HCT116 (cell line): ENCODE results near the gene TAOK3. TPM values are rescaled to one million over a fixed set of nuclear protein-coding genes. Genes with fewer than 3 reads are reported as not detected.

Experiments used
- ATAC-seq: fragments of 200-7000 bp; cut with Tn5 transposase; 2 replicates; pipeline ENCODE4 v1.9.1; 2020; ENCODE audit warnings: mild to moderate bottlenecking, moderate library complexity
- BruUV-seq: library from RNA; stranded (reverse); fragments of 400-500 nt; replicated peaks from 2 replicates; lab custom pipeline; 2021; lab: Mats Ljungman, UMichigan
- CTCF ChIA-PET: fragments of 300-600 bp; sonication (Branson Sonifier 250); formaldehyde crosslinking; loops from one replicate; lab custom pipeline; 2021; ENCODE audit warnings: antibody characterized with exemption; lab: Charles Lee
- POLR2A ChIA-PET: fragments of 300-600, 350-600 bp; sonication (Branson Sonifier 250); formaldehyde crosslinking; loops from one replicate; lab custom pipeline; 2021; ENCODE audit warnings: antibody characterized with exemption; lab: Charles Lee
- RAD21 ChIA-PET, 2 experiments: fragments of 300-600 bp; sonication (Branson Sonifier 250); formaldehyde crosslinking; loops; one replicate each; lab custom pipeline; 2023; ENCODE audit warnings: low total read pairs in 2 of 2; ENCODE audit not compliant: uncharacterized antibody in 2 of 2, unreplicated experiment in 2 of 2, low non-redundant PET in 1 of 2; lab: Charles Lee
- DNase-seq: peaks from one replicate; pipeline ENCODE4 v3.0.0-alpha.2; 2010; ENCODE audit warnings: low read depth, low spot score
- H2AFZ ChIP-seq: fragments of 200-600 bp; shearing (Covaris generic), sonication (generic); 2 replicates; pipeline ENCODE4 v1.6.1; 2017; ENCODE audit warnings: low read depth, mixed run types, mixed read lengths, antibody characterized with exemption, low read length; ENCODE audit not compliant: poor library complexity, severe bottlenecking
- H3K27ac ChIP-seq: 2 replicates; pipeline ENCODE4 v1.5.1; 2012; ENCODE audit warnings: low read depth, low read length
- H3K27me3 ChIP-seq: fragments of 200-600 bp; sonication (generic); 2 replicates; pipeline ENCODE4 v1.6.1; 2016; ENCODE audit warnings: mixed run types, low read length, mixed read lengths; ENCODE audit not compliant: insufficient read depth
- H3K36me3 ChIP-seq, 2 experiments: fragments of 200-500 bp in 1 of 2; fragments of 200-600 bp in 1 of 2; sonication (Bioruptor generic) in 1 of 2; sonication (generic) in 1 of 2; 2 replicates each; pipeline versions ENCODE4 v1.5.1 to v1.6.1; 2014 to 2016; ENCODE audit warnings: low read length in 2 of 2, inconsistent platforms in 1 of 2, mixed read lengths in 1 of 2, mixed run types in 1 of 2; ENCODE audit not compliant: insufficient read depth in 2 of 2, control insufficient read depth in 1 of 2
- H3K4me1 ChIP-seq, 2 experiments: fragments of 200-600 bp in 1 of 2; sonication (generic) in 1 of 2; 2 replicates each; pipeline versions ENCODE4 v1.5.1 to v1.6.1; 2012 to 2017; ENCODE audit warnings: low read length in 2 of 2, inconsistent platforms in 1 of 2, mild to moderate bottlenecking in 1 of 2, mixed read lengths in 1 of 2, mixed run types in 1 of 2, moderate library complexity in 1 of 2; ENCODE audit not compliant: insufficient read depth in 2 of 2, control insufficient read depth in 1 of 2
- H3K4me2 ChIP-seq: fragments of 200-600 bp; sonication (generic); 2 replicates; pipeline ENCODE4 v1.6.1; 2017; ENCODE audit warnings: mixed run types, low read length, mixed read lengths
- H3K4me3 ChIP-seq, 2 experiments: fragments of 200-600 bp in 1 of 2; sonication (generic) in 1 of 2; replicated peaks in 1 of 2; 2 replicates each; pipeline ENCODE4 v1.5.1; 2011 to 2016; ENCODE audit warnings: low read length in 2 of 2, control low read depth in 1 of 2, low read depth in 1 of 2, mild to moderate bottlenecking in 1 of 2, mixed read lengths in 1 of 2, mixed run types in 1 of 2
- H3K79me2 ChIP-seq: fragments of 200-600 bp; sonication (generic); 2 replicates; pipeline ENCODE4 v1.6.1; 2017; ENCODE audit warnings: mild to moderate bottlenecking, mixed run types, low read length, moderate library complexity, mixed read lengths; ENCODE audit not compliant: insufficient read depth
- H3K9ac ChIP-seq: fragments of 200-600 bp; sonication (generic); 2 replicates; pipeline ENCODE4 v1.6.1; 2016; ENCODE audit warnings: low read length, mixed read lengths
- H3K9me2 ChIP-seq: fragments of 200-600 bp; sonication (generic), shearing (Covaris generic); 2 replicates; pipeline ENCODE4 v1.6.1; 2017; ENCODE audit warnings: mixed run types, mild to moderate bottlenecking, moderate library complexity; ENCODE audit not compliant: insufficient read depth
- H3K9me3 ChIP-seq, 2 experiments: fragments of 200-500 bp in 1 of 2; fragments of 200-600 bp in 1 of 2; sonication (Bioruptor generic) in 1 of 2; sonication (generic) in 1 of 2; 2 replicates each; pipeline ENCODE4 v1.6.1; 2014 to 2017; ENCODE audit warnings: low read length in 2 of 2, mixed read lengths in 2 of 2, inconsistent platforms in 1 of 2, low read depth in 1 of 2, mild to moderate bottlenecking in 1 of 2, mixed run types in 1 of 2, moderate library complexity in 1 of 2; ENCODE audit not compliant: control insufficient read depth in 1 of 2, insufficient read depth in 1 of 2
- H4K20me1 ChIP-seq: fragments of 200-600 bp; sonication (generic), shearing (Covaris generic); 2 replicates; pipeline ENCODE4 v1.6.1; 2017; ENCODE audit warnings: mixed run types, mild to moderate bottlenecking, moderate library complexity; ENCODE audit not compliant: insufficient read depth
- CBX3 ChIP-seq: IDR thresholded peaks from 2 replicates; pipeline ENCODE4 v1.6.1; 2012; ENCODE audit warnings: low read depth
- CEBPB ChIP-seq: IDR thresholded peaks from 2 replicates; pipeline ENCODE4 v1.6.1; 2012; ENCODE audit warnings: low read depth
- EGR1 ChIP-seq: IDR thresholded peaks from 2 replicates; pipeline ENCODE4 v1.6.1; 2012; ENCODE audit warnings: low read depth
- ELF1 ChIP-seq: IDR thresholded peaks from 2 replicates; pipeline ENCODE4 v1.6.1; 2012; ENCODE audit warnings: low read depth, borderline replicate concordance
- EZH2 ChIP-seq: fragments of 200-600 bp; sonication (generic); IDR thresholded peaks from 2 replicates; pipeline ENCODE4 v1.6.1; 2017; ENCODE audit warnings: antibody characterized with exemption, mixed run types
- EZH2phosphoT487 ChIP-seq: fragments of 200-600 bp; IDR thresholded peaks from 2 replicates; pipeline ENCODE4 v1.6.1; 2018; ENCODE audit warnings: antibody characterized with exemption, borderline replicate concordance
- FOSL1 ChIP-seq: IDR thresholded peaks from 2 replicates; pipeline ENCODE4 v1.6.1; 2012; ENCODE audit warnings: low read depth
- JUND ChIP-seq: IDR thresholded peaks from 2 replicates; pipeline ENCODE4 v1.6.1; 2012
- RAD21 ChIP-seq: IDR thresholded peaks from 2 replicates; pipeline ENCODE4 v1.6.1; 2012; ENCODE audit warnings: low read depth, mild to moderate bottlenecking
- REST ChIP-seq: IDR thresholded peaks from 2 replicates; pipeline ENCODE4 v1.6.1; 2012; ENCODE audit warnings: low read depth
- SP1 ChIP-seq: IDR thresholded peaks from 2 replicates; pipeline ENCODE4 v1.6.1; 2012; ENCODE audit warnings: low read depth
- TCF7L2 ChIP-seq: IDR thresholded peaks from 2 replicates; pipeline ENCODE4 v1.7.0; 2011; ENCODE audit warnings: borderline replicate concordance, inconsistent platforms; ENCODE audit not compliant: insufficient read depth, insufficient read length; ENCODE audit errors: extremely low read depth
- YY1 ChIP-seq: IDR thresholded peaks from 2 replicates; pipeline ENCODE4 v1.6.1; 2011; ENCODE audit warnings: low read length, low read depth, moderate library complexity, mild to moderate bottlenecking; ENCODE audit not compliant: insufficient replicate concordance; ENCODE audit errors: extremely low read depth
- ZBTB33 ChIP-seq: IDR thresholded peaks from 2 replicates; pipeline ENCODE4 v1.6.1; 2011; ENCODE audit warnings: mild to moderate bottlenecking, low read length, moderate library complexity; ENCODE audit not compliant: insufficient replicate concordance; ENCODE audit errors: extremely low read depth
- ZFX ChIP-seq: fragments of 450-650 bp; IDR thresholded peaks from 2 replicates; pipeline ENCODE4 v1.6.1; 2017
- ZNF274 ChIP-seq: fragments of 200-500 bp; sonication (Bioruptor generic); IDR thresholded peaks from 2 replicates; pipeline ENCODE4 v1.6.1; 2014; ENCODE audit warnings: mild to moderate bottlenecking, low read depth, low read length, inconsistent platforms
- intact Hi-C: fragments of 100-400 bp; cut with micrococcal nuclease; formaldehyde crosslinking; loops from 2 replicates; pipeline ENCODE4 v1.10.0; 2022
- total RNA-seq: library from RNA; stranded (reverse); gene quantifications from one replicate; pipeline ENCODE4 v1.2.1, GENCODE V29; 2021; ENCODE audit not compliant: unreplicated experiment

The TAOK3 gene
- total RNA-seq, 1 experiment from 2014 or later: 10.5 TPM

- CTCF ChIA-PET: interaction anchor here (2.5 to 3.1 kb wide), 2 partner anchors 17 to 238 kb away, joined by 8 to 31 read pairs; partner anchors contain the start of gene SUDS3
These were observed 13.2 kb downstream of the TAOK3 start for GRCh38 chr12:118359541-118359915.

More at GRCh38 chr12:118359541-118359915, 13.2 kb downstream of the TAOK3 start:
- Histone ChIP-seq H3K36me3 (no peaks in the 10 kb centered on the region), H3K9ac (no peak overlapping the region), H4K20me1 (no peaks in the 10 kb centered on the region), H3K9me3 (no peaks in the 10 kb centered on the region), H2AFZ (no peak overlapping the region), H3K27ac (no peak overlapping the region), H3K4me3 (no peak overlapping the region), H3K79me2 (no peaks in the 10 kb centered on the region), H3K4me2 (no peak overlapping the region), H3K27me3 (no peaks in the 10 kb centered on the region), H3K9me2 (no peaks in the 10 kb centered on the region), H3K4me1 (peaks cover 22 to 30% of the 10 kb centered on the region in 2 experiments)
- intact Hi-C loops: loop anchor here (2.0 kb wide), 1 partner anchor 205 kb away; no protein-coding TSS in a partner anchor
- no TSS peak for BruUV-seq
- no peak for ATAC-seq
- ChIA-PET RAD21 (no interaction called here), POLR2A (interaction anchor here (1.7 kb wide), 1 partner anchor 16 kb away, joined by 4 read pairs; the partner anchor contains the start of gene SUDS3)
- DNase-seq: no peak
- TF ChIP-seq ZFX: no peak
- TF ChIP-seq SP1: no peak
- TF ChIP-seq JUND: no peak
- TF ChIP-seq ZBTB33: no peak
- no peak for TF ChIP-seq ZNF274
- TF ChIP-seq EZH2phosphoT487: no peak
- TF ChIP-seq CEBPB: no peak
- TF ChIP-seq YY1: no peak
- no peak for TF ChIP-seq RAD21
- no peak for TF ChIP-seq EGR1
- TF ChIP-seq EZH2: no peak
- TF ChIP-seq FOSL1: no peak
- no peak for TF ChIP-seq ELF1
- TF ChIP-seq REST: no peak
- TF ChIP-seq TCF7L2: no peak
- TF ChIP-seq CBX3: no peak
